ENCODE data around the gene PXDN. TPM values are rescaled to one million over a fixed set of nuclear protein-coding genes. Genes with fewer than 3 reads are reported as not detected.

Gene PXDN
- total and polyA plus RNA-seq, 10 of the 15 experiments (the other 5 are each of a cell fraction or from before 2014, with no cell fraction given): 0.12 to 0.69 (median 0.23) TPM; not detected in 5

DNA sequence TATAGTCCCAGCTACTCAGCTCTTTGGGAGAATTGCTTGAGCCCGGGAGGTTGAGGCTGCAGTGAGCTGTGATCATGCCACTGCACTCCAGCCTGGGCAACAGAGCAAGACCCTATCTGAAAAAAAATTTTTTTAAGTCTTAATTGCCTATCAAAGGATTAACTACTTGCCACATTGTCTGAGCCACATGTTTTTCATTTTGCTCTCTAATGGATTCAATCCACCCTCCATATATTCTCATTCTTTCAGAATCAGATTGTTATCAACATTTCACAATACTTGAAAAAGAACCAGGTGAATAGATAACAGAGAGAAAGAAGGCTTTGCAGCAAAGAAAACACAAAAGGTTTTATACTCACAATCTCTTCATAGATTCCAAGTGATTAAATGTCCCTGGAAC lies 61.0 kb downstream of the PXDN start:
- no peak overlapping the region for H3K27ac ChIP-seq (ENCODE audit: control insufficient read depth, insufficient read depth)
- no peak for ATAC-seq
- WGBS (ENCODE audit: insufficient coverage, insufficient replicate concordance, low lambda C conversion rate, missing lambda C conversion rate): 0% methylated on average over 1 of the region's 1 CpG
- intact Hi-C loops (cut with micrococcal nuclease; ENCODE audit: unreplicated experiment): no loop called here
- BruUV-seq (replicated peaks): no TSS peak
- no peaks in the 10 kb centered on the region for H3K79me2 ChIP-seq (ENCODE audit: control insufficient read depth, insufficient read depth, low read length)
- ChIA-PET RAD21 (ENCODE audit: unreplicated experiment) (no interaction called here), SMC1A (ENCODE audit: uncharacterized antibody, unreplicated experiment) (no interaction called here), POLR2A (no interaction called here), CTCF (interaction anchor here (0.6 kb wide), 1 partner anchor 12 kb away, joined by 3 read pairs; no protein-coding TSS in a partner anchor)
- no peak for DNase-seq (ENCODE audit: low read depth, low spot score)
- in situ Hi-C loops (cut with MboI): no loop called here
- H3K4me2 ChIP-seq (ENCODE audit: control insufficient read depth, insufficient read depth): no peak overlapping the region
- H3K9ac ChIP-seq (ENCODE audit: control insufficient read depth, insufficient read depth, low read length): no peak overlapping the region
- H3K36me3 ChIP-seq (ENCODE audit: control insufficient read depth in 2 of 2, insufficient read depth in 2 of 2, low read length in 1 of 2): no peaks in the 10 kb centered on the region
- H3K4me3 ChIP-seq: no peak overlapping the region
- no peaks in the 10 kb centered on the region for H3K27me3 ChIP-seq (replicated peaks in 1 of 2; ENCODE audit: control insufficient read depth in 2 of 2, insufficient read depth in 2 of 2, low read length in 1 of 2)
- no peaks in the 10 kb centered on the region for H3K4me1 ChIP-seq (ENCODE audit: control insufficient read depth, insufficient read depth, low read length)
- TF ChIP-seq CHD1 (IDR thresholded peaks at IDR 0.05; ENCODE audit: low read depth, low read length) (no peak), MTA2 (IDR thresholded peaks at IDR 0.05; ENCODE audit: low read depth) (no peak), SUPT20H (IDR thresholded peaks at IDR 0.05; ENCODE audit: borderline replicate concordance, control insufficient read depth, low read depth, low read length) (no peak), CREM (IDR thresholded peaks at IDR 0.05; ENCODE audit: low read depth) (no peak)
- no peak for FAIRE-seq
- H3K9me3 ChIP-seq (replicated peaks; ENCODE audit: control insufficient read depth, insufficient read depth, low read length): no peaks in the 10 kb centered on the region
- H2AFZ ChIP-seq (ENCODE audit: control insufficient read depth, low read depth, low read length): no peak overlapping the region
- H4K20me1 ChIP-seq (ENCODE audit: control insufficient read depth, insufficient read depth): no peaks in the 10 kb centered on the region

DNA sequence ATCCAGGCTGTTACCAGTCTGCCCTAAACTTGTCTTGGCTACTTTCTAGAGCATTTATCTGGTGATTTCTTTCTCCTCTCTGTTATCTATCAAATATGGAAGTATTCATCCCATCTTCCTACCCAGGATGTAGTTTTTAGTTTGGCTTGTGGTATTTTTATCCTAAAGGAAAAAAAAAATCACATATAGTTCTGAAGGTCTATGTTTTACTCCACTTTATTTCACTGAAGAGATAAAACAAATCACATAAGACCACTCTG lies 62.2 kb downstream of the PXDN start:
- no peak overlapping the region for H3K4me3 ChIP-seq
- intact Hi-C loops (cut with micrococcal nuclease; ENCODE audit: unreplicated experiment): no loop called here
- SMC1A ChIA-PET (ENCODE audit: uncharacterized antibody, unreplicated experiment): no interaction called here
- no peaks in the 10 kb centered on the region for H3K79me2 ChIP-seq (ENCODE audit: control insufficient read depth, insufficient read depth, low read length)
- POLR2A ChIA-PET: no interaction called here
- RAD21 ChIA-PET (ENCODE audit: unreplicated experiment): no interaction called here
- TF ChIP-seq, protein P1, sequence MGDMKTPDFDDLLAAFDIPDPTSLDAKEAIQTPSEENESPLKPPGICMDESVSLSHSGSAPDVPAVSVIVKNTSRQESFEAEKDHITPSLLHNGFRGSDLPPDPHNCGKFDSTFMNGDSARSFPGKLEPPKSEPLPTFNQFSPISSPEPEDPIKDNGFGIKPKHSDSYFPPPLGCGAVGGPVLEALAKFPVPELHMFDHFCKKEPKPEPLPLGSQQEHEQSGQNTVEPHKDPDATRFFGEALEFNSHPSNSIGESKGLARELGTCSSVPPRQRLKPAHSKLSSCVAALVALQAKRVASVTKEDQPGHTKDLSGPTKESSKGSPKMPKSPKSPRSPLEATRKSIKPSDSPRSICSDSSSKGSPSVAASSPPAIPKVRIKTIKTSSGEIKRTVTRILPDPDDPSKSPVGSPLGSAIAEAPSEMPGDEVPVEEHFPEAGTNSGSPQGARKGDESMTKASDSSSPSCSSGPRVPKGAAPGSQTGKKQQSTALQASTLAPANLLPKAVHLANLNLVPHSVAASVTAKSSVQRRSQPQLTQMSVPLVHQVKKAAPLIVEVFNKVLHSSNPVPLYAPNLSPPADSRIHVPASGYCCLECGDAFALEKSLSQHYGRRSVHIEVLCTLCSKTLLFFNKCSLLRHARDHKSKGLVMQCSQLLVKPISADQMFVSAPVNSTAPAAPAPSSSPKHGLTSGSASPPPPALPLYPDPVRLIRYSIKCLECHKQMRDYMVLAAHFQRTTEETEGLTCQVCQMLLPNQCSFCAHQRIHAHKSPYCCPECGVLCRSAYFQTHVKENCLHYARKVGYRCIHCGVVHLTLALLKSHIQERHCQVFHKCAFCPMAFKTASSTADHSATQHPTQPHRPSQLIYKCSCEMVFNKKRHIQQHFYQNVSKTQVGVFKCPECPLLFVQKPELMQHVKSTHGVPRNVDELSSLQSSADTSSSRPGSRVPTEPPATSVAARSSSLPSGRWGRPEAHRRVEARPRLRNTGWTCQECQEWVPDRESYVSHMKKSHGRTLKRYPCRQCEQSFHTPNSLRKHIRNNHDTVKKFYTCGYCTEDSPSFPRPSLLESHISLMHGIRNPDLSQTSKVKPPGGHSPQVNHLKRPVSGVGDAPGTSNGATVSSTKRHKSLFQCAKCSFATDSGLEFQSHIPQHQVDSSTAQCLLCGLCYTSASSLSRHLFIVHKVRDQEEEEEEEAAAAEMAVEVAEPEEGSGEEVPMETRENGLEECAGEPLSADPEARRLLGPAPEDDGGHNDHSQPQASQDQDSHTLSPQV (IDR thresholded peaks at IDR 0.05): no peak
- TF ChIP-seq MXI1 (IDR thresholded peaks at IDR 0.05; ENCODE audit: low read depth, low read length) (no peak), POLR2A (IDR thresholded peaks at IDR 0.05; ENCODE audit: low read depth, low read length) (no peak), LARP7 (IDR thresholded peaks at IDR 0.05) (no peak)
- no peak for FAIRE-seq
- no peaks in the 10 kb centered on the region for H3K27me3 ChIP-seq (replicated peaks in 1 of 2; ENCODE audit: control insufficient read depth in 2 of 2, insufficient read depth in 2 of 2, low read length in 1 of 2)
- no peaks in the 10 kb centered on the region for H4K20me1 ChIP-seq (ENCODE audit: control insufficient read depth, insufficient read depth)
- no peaks in the 10 kb centered on the region for H3K4me1 ChIP-seq (ENCODE audit: control insufficient read depth, insufficient read depth, low read length)
- no peak overlapping the region for H3K9ac ChIP-seq (ENCODE audit: control insufficient read depth, insufficient read depth, low read length)
- no peaks in the 10 kb centered on the region for H3K36me3 ChIP-seq (ENCODE audit: control insufficient read depth in 2 of 2, insufficient read depth in 2 of 2, low read length in 1 of 2)
- H3K9me3 ChIP-seq (replicated peaks; ENCODE audit: control insufficient read depth, insufficient read depth, low read length): no peaks in the 10 kb centered on the region; the same call in 2 of the 3 replicates
- no peak overlapping the region for H3K4me2 ChIP-seq (ENCODE audit: control insufficient read depth, insufficient read depth)
- in situ Hi-C loops (cut with MboI): no loop called here
- CTCF ChIA-PET: no interaction called here
- DNase-seq (ENCODE audit: low read depth, low spot score): no peak
- no TSS peak for BruUV-seq (replicated peaks)
- no peak overlapping the region for H3K27ac ChIP-seq (ENCODE audit: control insufficient read depth, insufficient read depth)
- H2AFZ ChIP-seq (ENCODE audit: control insufficient read depth, low read depth, low read length): no peak overlapping the region
- no peak for ATAC-seq

Data from GM12878 (cell line).